ENCODE results near the gene KCNK13. TPM values are rescaled to one million over a fixed set of nuclear protein-coding genes. Genes with fewer than 3 reads are reported as not detected.

Gene KCNK13
- total RNA-seq, 4 donors from 2014 or later: 0.09 to 0.19 (median 0.13) TPM

DNA sequence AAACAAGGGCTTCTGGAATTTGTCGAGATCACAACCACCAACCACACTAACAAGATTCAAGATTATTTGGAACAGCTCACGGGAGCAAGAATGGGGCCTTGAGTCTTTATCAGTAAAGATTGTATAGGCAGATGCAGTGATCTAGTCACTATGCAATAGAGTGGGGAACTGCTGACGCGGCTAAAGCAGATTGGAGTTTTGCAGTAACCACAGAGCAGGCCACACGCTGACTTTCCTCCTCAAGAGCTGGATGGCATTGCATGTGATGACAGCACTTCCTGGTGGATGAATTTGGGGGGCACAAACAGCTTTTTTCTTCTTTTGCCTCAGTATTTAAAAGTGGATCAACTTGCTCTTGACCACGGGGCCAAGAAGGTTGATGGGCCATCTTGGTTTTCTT, 46.0 kb downstream of the KCNK13 start:
- no peak overlapping the region for H3K27ac ChIP-seq
- no peak overlapping the region for H3K4me3 ChIP-seq
- intact Hi-C loops (cut with DNase I): no loop called here
- no peak for DNase-seq
- 87 to 90% methylated on average over 6 of the region's 6 CpGs for WGBS, 2 donors
- H3K4me1 ChIP-seq: peaks cover 0 to 5% (median 0%) of the 10 kb centered on the region in 3 donors
- no peak for TF ChIP-seq POLR2A (IDR thresholded peaks at IDR 0.05)
- TF ChIP-seq, protein P1, sequence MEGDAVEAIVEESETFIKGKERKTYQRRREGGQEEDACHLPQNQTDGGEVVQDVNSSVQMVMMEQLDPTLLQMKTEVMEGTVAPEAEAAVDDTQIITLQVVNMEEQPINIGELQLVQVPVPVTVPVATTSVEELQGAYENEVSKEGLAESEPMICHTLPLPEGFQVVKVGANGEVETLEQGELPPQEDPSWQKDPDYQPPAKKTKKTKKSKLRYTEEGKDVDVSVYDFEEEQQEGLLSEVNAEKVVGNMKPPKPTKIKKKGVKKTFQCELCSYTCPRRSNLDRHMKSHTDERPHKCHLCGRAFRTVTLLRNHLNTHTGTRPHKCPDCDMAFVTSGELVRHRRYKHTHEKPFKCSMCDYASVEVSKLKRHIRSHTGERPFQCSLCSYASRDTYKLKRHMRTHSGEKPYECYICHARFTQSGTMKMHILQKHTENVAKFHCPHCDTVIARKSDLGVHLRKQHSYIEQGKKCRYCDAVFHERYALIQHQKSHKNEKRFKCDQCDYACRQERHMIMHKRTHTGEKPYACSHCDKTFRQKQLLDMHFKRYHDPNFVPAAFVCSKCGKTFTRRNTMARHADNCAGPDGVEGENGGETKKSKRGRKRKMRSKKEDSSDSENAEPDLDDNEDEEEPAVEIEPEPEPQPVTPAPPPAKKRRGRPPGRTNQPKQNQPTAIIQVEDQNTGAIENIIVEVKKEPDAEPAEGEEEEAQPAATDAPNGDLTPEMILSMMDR (IDR thresholded peaks at IDR 0.05): no peak
- H3K27me3 ChIP-seq: peaks cover 0 to 27% (median 0%) of the 10 kb centered on the region in 4 donors
- H3K9me3 ChIP-seq: no peaks in the 10 kb centered on the region
- no peaks in the 10 kb centered on the region for H3K36me3 ChIP-seq

DNA sequence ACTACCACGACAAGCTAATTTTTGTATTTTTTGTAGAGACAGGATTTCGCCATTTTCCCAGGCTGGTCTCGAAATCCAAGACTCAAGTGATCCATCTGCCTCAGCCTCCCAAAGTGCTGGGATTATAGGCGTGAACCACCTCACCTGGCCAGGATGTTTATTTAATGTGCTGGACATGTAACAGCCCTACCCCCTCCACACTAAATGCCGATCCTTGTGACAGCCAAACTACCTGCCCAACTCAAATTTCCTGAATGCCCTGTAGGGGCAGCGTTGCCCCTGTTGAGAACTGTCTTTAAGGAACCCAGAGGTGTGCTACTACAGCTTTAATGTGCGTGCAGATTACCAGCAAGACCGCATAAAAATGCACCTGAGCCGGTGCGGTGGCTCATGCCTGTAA, 48.1 kb downstream of the KCNK13 start:
- H3K36me3 ChIP-seq: no peaks in the 10 kb centered on the region
- H3K4me3 ChIP-seq: no peak overlapping the region
- no peak for DNase-seq
- no peak overlapping the region for H3K27ac ChIP-seq
- TF ChIP-seq POLR2A (IDR thresholded peaks at IDR 0.05): no peak
- TF ChIP-seq, protein P1 (IDR thresholded peaks at IDR 0.05): no peak
- no peaks in the 10 kb centered on the region for H3K9me3 ChIP-seq
- WGBS, 2 donors: 74% methylated on average over 4 to 10 of the region's 10 CpGs
- peaks cover 0 to 5% (median 0%) of the 10 kb centered on the region in 3 donors for H3K4me1 ChIP-seq
- intact Hi-C loops (cut with DNase I): no loop called here
- H3K27me3 ChIP-seq: peaks cover 0 to 46% (median 0%) of the 10 kb centered on the region in 4 donors

DNA sequence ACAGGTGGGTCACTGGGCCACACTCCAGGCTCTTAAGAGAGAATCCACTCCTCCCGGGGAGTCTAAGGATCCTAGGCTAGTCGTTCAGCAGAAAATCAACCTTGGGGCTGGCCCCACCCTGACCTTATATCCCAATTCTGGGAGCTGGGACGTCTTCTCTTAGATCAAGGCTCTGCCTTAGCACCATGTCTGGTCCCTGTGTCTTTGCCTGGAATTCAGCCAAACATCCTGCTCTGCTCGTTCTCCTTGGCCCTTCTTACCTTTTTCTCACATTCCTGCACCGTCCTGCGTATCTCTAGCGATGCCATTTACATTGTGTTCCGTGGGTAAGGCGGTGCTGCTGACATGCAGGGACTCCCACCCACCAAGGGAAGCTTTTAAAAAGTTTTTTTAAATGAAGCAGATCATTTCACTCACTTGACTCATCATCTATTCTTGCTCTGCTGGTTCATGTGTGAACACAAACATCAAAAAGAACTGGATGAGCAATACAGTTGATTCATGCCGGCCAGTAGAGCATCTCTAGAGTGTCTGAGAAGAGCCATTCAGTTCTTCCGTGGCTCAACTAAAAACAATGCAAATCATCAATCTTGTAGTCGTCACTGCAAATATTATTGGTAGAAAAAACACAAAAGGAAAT, 50.2 kb downstream of the KCNK13 start:
- no peak for DNase-seq
- Histone ChIP-seq H3K27ac (no peak overlapping the region), H3K9me3 (no peaks in the 10 kb centered on the region), H3K27me3 (peaks cover 0 to 64% (median 0%) of the 10 kb centered on the region in 4 donors), H3K4me3 (no peak overlapping the region), H3K4me1 (peaks cover 0 to 5% (median 0%) of the 10 kb centered on the region in 3 donors), H3K36me3 (no peaks in the 10 kb centered on the region)
- 27 to 57% methylated on average over 11 to 12 of the region's 12 CpGs for WGBS, 2 donors
- intact Hi-C loops (cut with DNase I): no loop called here
- no peak for TF ChIP-seq POLR2A (IDR thresholded peaks at IDR 0.05)
- TF ChIP-seq, protein P1 (IDR thresholded peaks at IDR 0.05): no peak

DNA sequence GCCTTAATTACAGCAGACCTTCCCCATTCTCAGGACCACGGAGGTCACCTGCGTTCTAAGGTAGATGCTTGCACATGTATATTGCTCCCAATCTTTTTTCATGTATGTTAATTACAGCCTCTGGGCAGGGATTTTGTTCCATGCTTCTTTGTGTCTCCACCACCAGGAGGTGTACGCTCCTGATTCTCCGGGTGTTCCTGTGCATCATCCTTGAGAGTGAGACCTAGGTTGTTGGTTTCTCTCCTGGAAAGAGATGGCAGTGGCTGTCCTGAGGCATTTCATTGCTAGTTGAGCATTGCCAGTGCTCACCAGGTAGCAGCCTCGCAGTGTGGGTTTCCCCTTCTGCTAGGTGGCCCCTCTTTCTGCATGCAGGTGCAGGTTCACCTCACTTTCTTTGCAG, 52.8 kb downstream of the KCNK13 start:
- Histone ChIP-seq H3K36me3 (no peaks in the 10 kb centered on the region), H3K9me3 (no peaks in the 10 kb centered on the region), H3K27ac (no peak overlapping the region), H3K4me3 (no peak overlapping the region), H3K27me3 (peaks cover 0 to 73% (median 0%) of the 10 kb centered on the region in 4 donors), H3K4me1 (peaks cover 0 to 5% (median 0%) of the 10 kb centered on the region in 3 donors)
- TF ChIP-seq POLR2A (IDR thresholded peaks at IDR 0.05): no peak
- TF ChIP-seq, protein P1 (IDR thresholded peaks at IDR 0.05): no peak
- DNase-seq: no peak
- intact Hi-C loops (cut with DNase I): no loop called here
- WGBS, 2 donors: 83 to 95% methylated on average over 4 of the region's 5 CpGs

DNA sequence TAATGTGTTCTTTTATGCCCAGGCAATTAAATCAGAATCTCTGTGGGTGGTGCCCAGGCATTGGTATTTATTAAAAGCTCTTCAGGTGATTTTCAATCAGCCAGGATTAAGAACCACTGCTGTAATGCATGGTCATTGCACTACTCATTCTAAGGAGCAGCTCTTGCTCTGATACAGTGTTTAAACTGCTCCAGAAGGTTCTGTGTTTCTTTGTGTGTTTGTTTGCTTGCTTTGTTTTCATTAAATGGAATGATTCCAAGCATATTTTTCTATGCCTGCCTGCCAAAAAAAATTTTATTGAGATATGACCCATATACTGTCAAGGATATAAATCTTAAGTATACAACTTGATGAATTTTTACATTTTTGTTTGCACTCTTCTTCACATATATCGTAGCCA, 54.0 kb downstream of the KCNK13 start:
- H3K27me3 ChIP-seq: peaks cover 0 to 62% (median 0%) of the 10 kb centered on the region in 4 donors
- H3K9me3 ChIP-seq: no peaks in the 10 kb centered on the region
- peaks cover 0 to 5% (median 0%) of the 10 kb centered on the region in 3 donors for H3K4me1 ChIP-seq
- TF ChIP-seq POLR2A (IDR thresholded peaks at IDR 0.05): no peak
- TF ChIP-seq, protein P1 (IDR thresholded peaks at IDR 0.05): no peak
- WGBS, 2 donors: 48 to 54% methylated on average over 1 of the region's 1 CpG
- H3K36me3 ChIP-seq: no peaks in the 10 kb centered on the region
- intact Hi-C loops (cut with DNase I): no loop called here
- H3K27ac ChIP-seq: no peak overlapping the region
- DNase-seq: no peak
- H3K4me3 ChIP-seq: no peak overlapping the region
